ENCODE data around the gene IL12RB2. TPM values are rescaled to one million over a fixed set of nuclear protein-coding genes. Genes with fewer than 3 reads are reported as not detected.

Gene IL12RB2
- polyA plus RNA-seq, 1 of the 3 experiments (the other 2 are of a cell fraction): not detected

GRCh38 chr1:67338642-67339041 is 31.0 kb downstream of the IL12RB2 start:
- no peaks in the 10 kb centered on the region for H3K9me2 ChIP-seq
- no peak overlapping the region for H3K9ac ChIP-seq
- TF ChIP-seq MEF2A (IDR thresholded peaks at IDR 0.05; ENCODE audit: borderline replicate concordance, low read depth) (no peak), RAD21 (IDR thresholded peaks at IDR 0.05; ENCODE audit: low read length) (no peak), GATA2 (CRISPR knock-in tag; IDR thresholded peaks at IDR 0.05) (no peak), ZBTB33 (IDR thresholded peaks at IDR 0.05; ENCODE audit: borderline replicate concordance, low read depth) (no peak), ELF1 (IDR thresholded peaks at IDR 0.05) (no peak), REST (IDR thresholded peaks at IDR 0.05; ENCODE audit: low read depth, low read length) (no peak), YY1 (IDR thresholded peaks at IDR 0.05; ENCODE audit: low read depth) (no peak), CHD2 (IDR thresholded peaks at IDR 0.05; ENCODE audit: low read length, partially characterized antibody) (no peak), RCOR1 (IDR thresholded peaks at IDR 0.05; ENCODE audit: low read length) (no peak), FOXJ3 (CRISPR knock-in tag; IDR thresholded peaks at IDR 0.05) (no peak), FOSL2 (IDR thresholded peaks at IDR 0.05; ENCODE audit: borderline replicate concordance, low read depth) (no peak), MXI1 (IDR thresholded peaks at IDR 0.05; ENCODE audit: low read depth, low read length) (no peak), NFIC (IDR thresholded peaks at IDR 0.05; ENCODE audit: borderline replicate concordance) (no peak), TAF1 (IDR thresholded peaks at IDR 0.05; ENCODE audit: borderline replicate concordance, low read depth, low read length) (no peak), JUND (IDR thresholded peaks at IDR 0.05) (no peak), NRF1 (IDR thresholded peaks at IDR 0.05; ENCODE audit: low read depth, low read length) (no peak)
- TF ChIP-seq, protein P1, sequence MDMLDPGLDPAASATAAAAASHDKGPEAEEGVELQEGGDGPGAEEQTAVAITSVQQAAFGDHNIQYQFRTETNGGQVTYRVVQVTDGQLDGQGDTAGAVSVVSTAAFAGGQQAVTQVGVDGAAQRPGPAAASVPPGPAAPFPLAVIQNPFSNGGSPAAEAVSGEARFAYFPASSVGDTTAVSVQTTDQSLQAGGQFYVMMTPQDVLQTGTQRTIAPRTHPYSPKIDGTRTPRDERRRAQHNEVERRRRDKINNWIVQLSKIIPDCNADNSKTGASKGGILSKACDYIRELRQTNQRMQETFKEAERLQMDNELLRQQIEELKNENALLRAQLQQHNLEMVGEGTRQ (IDR thresholded peaks at IDR 0.05; ENCODE audit: borderline replicate concordance, low read depth, low read length): no peak
- no peak overlapping the region for H3K4me3 ChIP-seq (ENCODE audit: low read depth in 2 of 2, low read length in 1 of 2)
- H2AFZ ChIP-seq (ENCODE audit: low read depth): no peak overlapping the region
- H3F3A ChIP-seq (replicated peaks; ENCODE audit: insufficient read depth): peaks cover 18% of the 10 kb centered on the region
- H3K36me3 ChIP-seq (replicated peaks in 1 of 2; ENCODE audit: control insufficient read depth in 1 of 2, insufficient read depth in 2 of 2, low read length in 1 of 2): no peaks in the 10 kb centered on the region
- WGBS (ENCODE audit: low lambda C conversion rate): 93% methylated on average over 3 of the region's 3 CpGs
- peaks cover 0 to 4% of the 10 kb centered on the region in 2 experiments; a peak in 1 of 4 replicates for H3K4me1 ChIP-seq (ENCODE audit: control insufficient read depth in 1 of 2, insufficient read depth in 2 of 2, low read depth in 1 of 2, low read length in 1 of 2)
- no peaks in the 10 kb centered on the region for H3K79me2 ChIP-seq (ENCODE audit: insufficient read depth)
- H3K27me3 ChIP-seq (ENCODE audit: insufficient read depth): no peaks in the 10 kb centered on the region
- H4K20me1 ChIP-seq (ENCODE audit: insufficient read depth): no peaks in the 10 kb centered on the region
- DNase-seq: no peak
- H3K27ac ChIP-seq (ENCODE audit: low read depth in 2 of 2, low read length in 1 of 2): peak overlapping the region in 1 of 2 experiments; percentile 82; a peak in 2 of 4 replicates
- no peak overlapping the region for H3K4me2 ChIP-seq
- ChIA-PET POLR2A (no interaction called here), CTCF (interaction anchor here (0.7 to 2.3 kb wide), 4 partner anchors 10 to 737 kb away, joined by 3 to 9 read pairs (median 4); no protein-coding TSS in a partner anchor)
- H3K9me3 ChIP-seq: no peaks in the 10 kb centered on the region

Data from SK-N-SH (cell line).